ENCODE data around the gene CEP250. TPM values are rescaled to one million over a fixed set of nuclear protein-coding genes. Genes with fewer than 3 reads are reported as not detected.

CEP250 gene
- total RNA-seq, 4 donors from 2014 or later = 26.1 to 121 (median 38.3) TPM

GRCh38 chr20:35410613-35411012 lies 44.8 kb upstream of the CEP250 start:
- peaks cover 0 to 38% (median 0%) of the 10 kb centered on the region in 3 donors for H3K36me3 ChIP-seq
- no peak for DNase-seq
- no peaks in the 10 kb centered on the region for H3K9me3 ChIP-seq
- H3K4me1 ChIP-seq = peaks cover 0 to 5% (median 2%) of the 10 kb centered on the region in 4 donors
- no peaks in the 10 kb centered on the region for H3K27me3 ChIP-seq
- TF ChIP-seq POLR2A (IDR thresholded peaks at IDR 0.05) = no peak
- TF ChIP-seq CTCF (IDR thresholded peaks at IDR 0.05) = no peak
- no peak overlapping the region for H3K27ac ChIP-seq
- H3K4me3 ChIP-seq = peak overlapping the region in 2 of 4 donors; percentile 58 to 94

- TF ChIP-seq CTCF (IDR thresholded peaks at IDR 0.05) = no peak
- TF ChIP-seq POLR2A (IDR thresholded peaks at IDR 0.05) = no peak
- Histone ChIP-seq H3K36me3 (no peaks in the 10 kb centered on the region), H3K4me1 (no peaks in the 10 kb centered on the region), H3K27me3 (no peaks in the 10 kb centered on the region), H3K4me3 (no peak overlapping the region), H3K27ac (no peak overlapping the region), H3K9me3 (no peaks in the 10 kb centered on the region)
- DNase-seq = no peak
These were observed 34.1 kb upstream of the CEP250 start for GRCh38 chr20:35421322-35421721.

GRCh38 chr20:35431621-35432429 lies 23.6 kb upstream of the CEP250 start:
- H3K27ac ChIP-seq = no peak overlapping the region
- TF ChIP-seq POLR2A (IDR thresholded peaks at IDR 0.05) = no peak
- no peak for TF ChIP-seq CTCF (IDR thresholded peaks at IDR 0.05)
- H3K36me3 ChIP-seq = no peaks in the 10 kb centered on the region
- no peaks in the 10 kb centered on the region for H3K27me3 ChIP-seq
- H3K4me1 ChIP-seq = no peaks in the 10 kb centered on the region
- DNase-seq = no peak
- no peak overlapping the region for H3K4me3 ChIP-seq
- H3K9me3 ChIP-seq = no peaks in the 10 kb centered on the region

- no peaks in the 10 kb centered on the region for H3K36me3 ChIP-seq
- no peak overlapping the region for H3K27ac ChIP-seq
- no peak for TF ChIP-seq POLR2A (IDR thresholded peaks at IDR 0.05)
- no peak for TF ChIP-seq CTCF (IDR thresholded peaks at IDR 0.05)
- no peaks in the 10 kb centered on the region for H3K9me3 ChIP-seq
- no peaks in the 10 kb centered on the region for H3K4me1 ChIP-seq
- no peaks in the 10 kb centered on the region for H3K27me3 ChIP-seq
- no peak for DNase-seq
- no peak overlapping the region for H3K4me3 ChIP-seq
These were observed 23.0 kb upstream of the CEP250 start for GRCh38 chr20:35432430-35432735.

GRCh38 chr20:35433337-35433736 lies 22.1 kb upstream of the CEP250 start:
- no peak for TF ChIP-seq CTCF (IDR thresholded peaks at IDR 0.05)
- no peak for TF ChIP-seq POLR2A (IDR thresholded peaks at IDR 0.05)
- no peaks in the 10 kb centered on the region for H3K9me3 ChIP-seq
- H3K36me3 ChIP-seq = no peaks in the 10 kb centered on the region
- no peaks in the 10 kb centered on the region for H3K4me1 ChIP-seq
- DNase-seq = no peak
- H3K27ac ChIP-seq = no peak overlapping the region
- H3K27me3 ChIP-seq = no peaks in the 10 kb centered on the region
- no peak overlapping the region for H3K4me3 ChIP-seq

All from Peyer's patch (tissue), 4 donors.